Activated CD8-positive, alpha-beta memory T cell treated with anti-CD3 and anti-CD28 coated beads, Interleukin-2, amount 50 U/mL, for 24 hours (primary cell): ENCODE data around the gene USPL1.
"Not testable (repeated sequence)": the region's sequence is repeated elsewhere in the genome, so short reads cannot be mapped to it uniquely, and the experiment has no call there.

ENCODE experiments used
- DNase-seq: peaks from one replicate; pipeline ENCODE4 v3.0.0-alpha.2; 2020; ENCODE audit errors: extremely low read depth

Gene USPL1

GRCh38 chr13:30615866-30616541, 1.7 kb upstream of the USPL1 start:
- no peak for DNase-seq

- DNase-seq: peak; percentile 8
Observed at GRCh38 chr13:30616927-30617314, 799 bp upstream of the USPL1 start.

- DNase-seq: no peak
Observed at GRCh38 chr13:30618186-30618929, 638 bp downstream of the USPL1 start.

GRCh38 chr13:30618930-30619279, 1.2 kb downstream of the USPL1 start:
- no peak for DNase-seq

GRCh38 chr13:30619731-30620130, 2.0 kb downstream of the USPL1 start:
- no peak for DNase-seq

GRCh38 chr13:30620941-30621340, 3.2 kb downstream of the USPL1 start:
- no peak for DNase-seq

GRCh38 chr13:30622551-30622950, 4.8 kb downstream of the USPL1 start:
- DNase-seq: no peak

- no peak for DNase-seq
Observed at GRCh38 chr13:30623392-30623791, 5.7 kb downstream of the USPL1 start.

- no peak for DNase-seq
Observed at GRCh38 chr13:30624630-30625029, 6.9 kb downstream of the USPL1 start.

GRCh38 chr13:30629527-30629926, 11.8 kb downstream of the USPL1 start:
- no peak for DNase-seq

GRCh38 chr13:30633861-30634260, 16.1 kb downstream of the USPL1 start:
- DNase-seq: no peak

GRCh38 chr13:30634838-30635237, 17.1 kb downstream of the USPL1 start:
- DNase-seq: no peak

GRCh38 chr13:30638301-30638700, 20.6 kb downstream of the USPL1 start:
- DNase-seq: no peak

GRCh38 chr13:30639671-30640070, 22.0 kb downstream of the USPL1 start:
- DNase-seq: no peak

GRCh38 chr13:30641173-30641572, 23.5 kb downstream of the USPL1 start:
- DNase-seq: not testable (repeated sequence)

- DNase-seq: no peak
Observed at GRCh38 chr13:30645629-30646028, 27.9 kb downstream of the USPL1 start.

GRCh38 chr13:30647420-30647819, 29.7 kb downstream of the USPL1 start:
- DNase-seq: no peak

- DNase-seq: no peak
Observed at GRCh38 chr13:30647824-30648521, 30.3 kb downstream of the USPL1 start.

- DNase-seq: no peak
Observed at GRCh38 chr13:30648522-30649012, 30.8 kb downstream of the USPL1 start.

GRCh38 chr13:30651648-30652047, 33.9 kb downstream of the USPL1 start:
- not testable (repeated sequence) for DNase-seq

- DNase-seq: no peak
Observed at GRCh38 chr13:30652746-30653386, 35.1 kb downstream of the USPL1 start.

GRCh38 chr13:30654430-30654829, 36.7 kb downstream of the USPL1 start:
- no peak for DNase-seq
